Left ventricle myocardium inferior (tissue), 1 donor: ENCODE data around the gene ZNF280C. TPM values are rescaled to one million over a fixed set of nuclear protein-coding genes. Genes with fewer than 3 reads are reported as not detected.

ENCODE experiments used
- DNase-seq: peaks from one replicate; pipeline ENCODE4 v3.0.0-alpha.2; 2020
- H3K27ac ChIP-seq: fragments of 200-600 bp; replicated peaks from 2 replicates; pipeline ENCODE4 v1.8.0; 2021
- H3K27me3 ChIP-seq: fragments of 200-600 bp; 2 replicates; pipeline ENCODE4 v1.8.0; 2021; ENCODE audit warnings: low read depth
- H3K36me3 ChIP-seq: fragments of 200-600 bp; 2 replicates; pipeline ENCODE4 v1.8.0; 2021
- H3K4me1 ChIP-seq: fragments of 200-600 bp; 2 replicates; pipeline ENCODE4 v1.8.0; 2021
- H3K4me3 ChIP-seq: fragments of 200-600 bp; 2 replicates; pipeline ENCODE4 v1.8.0; 2021; ENCODE audit warnings: mild to moderate bottlenecking, moderate library complexity
- H3K9me3 ChIP-seq: fragments of 200-600 bp; replicated peaks from 2 replicates; pipeline ENCODE4 v1.8.0; 2021
- CTCF ChIP-seq: fragments of 200-600 bp; IDR thresholded peaks from 2 replicates; pipeline ENCODE4 v1.8.0; 2021; ENCODE audit warnings: antibody characterized with exemption, mild to moderate bottlenecking, borderline replicate concordance
- intact Hi-C: fragments of 100-400 bp; cut with micrococcal nuclease; formaldehyde crosslinking; loops from one replicate; pipeline ENCODE4 v1.11.0; 2022
- total RNA-seq: library from RNA; stranded (reverse); fragmentation: NEBNext Ultra II Directional; extraction: Animal tissue kit (Norgen Biotek cat#: 25700); gene quantifications from one replicate; pipeline ENCODE4 v1.2.1, GENCODE V29; 2021
- donor health status: DM: no; HTN: yes; CAD: no; lungs with severe emphysema.

The ZNF280C gene
- total RNA-seq, 1 donor from 2014 or later, result 1.5 TPM

- H3K9me3 ChIP-seq, result no peaks in the 10 kb centered on the region
- DNase-seq, result no peak
- H3K27ac ChIP-seq, result no peak overlapping the region
- H3K27me3 ChIP-seq, result no peaks in the 10 kb centered on the region
- H3K4me1 ChIP-seq, result no peaks in the 10 kb centered on the region
- intact Hi-C loops, result no loop called here
- no peaks in the 10 kb centered on the region for H3K36me3 ChIP-seq
- no peak for TF ChIP-seq CTCF
- H3K4me3 ChIP-seq, result no peak overlapping the region
Measured at GRCh38 chrX:130299279-130300009, 30.7 kb upstream of the ZNF280C start.

GRCh38 chrX:130296743-130297142 is 28.0 kb upstream of the ZNF280C start:
- TF ChIP-seq CTCF, result no peak
- DNase-seq, result no peak
- H3K36me3 ChIP-seq, result no peaks in the 10 kb centered on the region
- H3K27ac ChIP-seq, result no peak overlapping the region
- no peaks in the 10 kb centered on the region for H3K27me3 ChIP-seq
- H3K9me3 ChIP-seq, result no peaks in the 10 kb centered on the region
- intact Hi-C loops, result no loop called here
- no peak overlapping the region for H3K4me3 ChIP-seq
- H3K4me1 ChIP-seq, result no peaks in the 10 kb centered on the region

GRCh38 chrX:130296297-130296678 is 27.6 kb upstream of the ZNF280C start:
- Histone ChIP-seq H3K27ac (no peak overlapping the region), H3K4me3 (no peak overlapping the region), H3K36me3 (no peaks in the 10 kb centered on the region), H3K9me3 (no peaks in the 10 kb centered on the region), H3K4me1 (no peaks in the 10 kb centered on the region), H3K27me3 (no peaks in the 10 kb centered on the region)
- TF ChIP-seq CTCF, result no peak
- no peak for DNase-seq
- intact Hi-C loops, result no loop called here

- intact Hi-C loops, result no loop called here
- no peak for TF ChIP-seq CTCF
- H3K27ac ChIP-seq, result no peak overlapping the region
- H3K36me3 ChIP-seq, result no peaks in the 10 kb centered on the region
- H3K27me3 ChIP-seq, result no peaks in the 10 kb centered on the region
- no peaks in the 10 kb centered on the region for H3K9me3 ChIP-seq
- no peak overlapping the region for H3K4me3 ChIP-seq
- no peaks in the 10 kb centered on the region for H3K4me1 ChIP-seq
- no peak for DNase-seq
Measured at GRCh38 chrX:130295519-130296296, 27.0 kb upstream of the ZNF280C start.

GRCh38 chrX:130287071-130287770 is 18.5 kb upstream of the ZNF280C start:
- H3K27ac ChIP-seq, result no peak overlapping the region
- no peaks in the 10 kb centered on the region for H3K9me3 ChIP-seq
- intact Hi-C loops, result no loop called here
- no peak for TF ChIP-seq CTCF
- DNase-seq, result no peak
- no peaks in the 10 kb centered on the region for H3K27me3 ChIP-seq
- H3K4me1 ChIP-seq, result no peaks in the 10 kb centered on the region
- H3K36me3 ChIP-seq, result no peaks in the 10 kb centered on the region
- H3K4me3 ChIP-seq, result no peak overlapping the region
